Neuronal stem cell (in vitro differentiated cells): ENCODE measurements around the gene CTCF.
A peak's percentile ranks its signal among the peaks of the same experiment; 100 is the strongest.

ENCODE experiments used
- DNase-seq: peaks from one replicate; pipeline ENCODE4 v3.0.0-alpha.2; 2013; ENCODE audit warnings: low spot score
- H2AFZ ChIP-seq: one replicate; pipeline ENCODE4 v1.6.1; 2013; ENCODE audit warnings: mild to moderate bottlenecking, low read length, inconsistent platforms
- H2AK5ac ChIP-seq: 2 replicates; pipeline ENCODE4 v1.6.1; 2013; ENCODE audit warnings: low read depth, mild to moderate bottlenecking, inconsistent platforms, low read length, moderate library complexity, mixed read lengths
- H2BK120ac ChIP-seq: 2 replicates; pipeline ENCODE4 v1.6.1; 2013; ENCODE audit warnings: low read depth, mild to moderate bottlenecking, inconsistent platforms, low read length, moderate library complexity, mixed read lengths
- H2BK12ac ChIP-seq: one replicate; pipeline ENCODE4 v1.6.1; 2013; ENCODE audit warnings: low read length, inconsistent platforms
- H2BK15ac ChIP-seq: 2 replicates; pipeline ENCODE4 v1.6.1; 2013; ENCODE audit warnings: mild to moderate bottlenecking, low read length, inconsistent platforms, mixed read lengths
- H2BK5ac ChIP-seq: one replicate; pipeline ENCODE4 v1.6.1; 2013; ENCODE audit warnings: inconsistent platforms, mild to moderate bottlenecking, low read length, moderate library complexity
- H3K14ac ChIP-seq: one replicate; pipeline ENCODE4 v1.6.1; 2013; ENCODE audit warnings: low read length, inconsistent platforms
- H3K18ac ChIP-seq: 2 replicates; pipeline ENCODE4 v1.6.1; 2013; ENCODE audit warnings: low read length, inconsistent platforms
- H3K23ac ChIP-seq: 2 replicates; pipeline ENCODE4 v1.6.1; 2013; ENCODE audit warnings: low read depth, mild to moderate bottlenecking, mixed read lengths, low read length, inconsistent platforms; ENCODE audit not compliant: poor library complexity
- H3K27ac ChIP-seq: replicated peaks from 3 replicates; pipeline ENCODE4 v1.5.1; 2013; ENCODE audit warnings: low read length, inconsistent platforms
- H3K27me3 ChIP-seq, 3 experiments: 2 replicates each; pipeline ENCODE4 v1.6.1; 2013; ENCODE audit warnings: low read length in 3 of 3, mild to moderate bottlenecking in 2 of 3, inconsistent platforms in 1 of 3, low read depth in 1 of 3, mixed read lengths in 1 of 3, moderate library complexity in 1 of 3; ENCODE audit not compliant: control insufficient read depth in 3 of 3, insufficient read depth in 3 of 3
- H3K36me3 ChIP-seq, 2 donors: replicated peaks in 1 of 2; 2 replicates each; pipeline ENCODE4 v1.6.1; 2013; ENCODE audit warnings: low read length in 2 of 2; ENCODE audit not compliant: control insufficient read depth in 2 of 2, insufficient read depth in 2 of 2
- H3K4ac ChIP-seq: 2 replicates; pipeline ENCODE4 v1.6.1; 2013; ENCODE audit warnings: inconsistent platforms, mild to moderate bottlenecking, low read length, moderate library complexity
- H3K4me1 ChIP-seq, 2 donors: 1 replicate in 1 of 2; 2 replicates in 1 of 2; pipeline ENCODE4 v1.6.1; 2013; ENCODE audit warnings: low read length in 2 of 2, low read depth in 1 of 2; ENCODE audit not compliant: control insufficient read depth in 2 of 2, insufficient read depth in 1 of 2
- H3K4me2 ChIP-seq: one replicate; pipeline ENCODE4 v1.6.1; 2013; ENCODE audit warnings: mild to moderate bottlenecking, low read length, inconsistent platforms; ENCODE audit not compliant: insufficient read depth, poor library complexity, severe bottlenecking
- H3K4me3 ChIP-seq, 2 donors: 2 replicates each; pipeline ENCODE4 v1.5.1; 2013; ENCODE audit warnings: low read length in 2 of 2, mild to moderate bottlenecking in 2 of 2, inconsistent platforms in 1 of 2, moderate library complexity in 1 of 2
- H3K79me1 ChIP-seq: one replicate; pipeline ENCODE4 v1.6.1; 2013; ENCODE audit warnings: low read depth, mild to moderate bottlenecking, inconsistent platforms, low read length, moderate library complexity
- H3K9ac ChIP-seq: one replicate; pipeline ENCODE4 v1.6.1; 2013; ENCODE audit warnings: mild to moderate bottlenecking, low read depth, low read length, inconsistent platforms; ENCODE audit not compliant: poor library complexity
- H3K9me3 ChIP-seq, 2 donors: replicated peaks in 1 of 2; 2 replicates each; pipeline versions ENCODE3 to v1.6.1; 2013; ENCODE audit warnings: low read length in 2 of 2, mild to moderate bottlenecking in 2 of 2, inconsistent platforms in 1 of 2, low read depth in 1 of 2, mixed read lengths in 1 of 2, moderate library complexity in 1 of 2; ENCODE audit not compliant: control insufficient read depth in 2 of 2, insufficient read depth in 1 of 2
- H4K8ac ChIP-seq: one replicate; pipeline ENCODE4 v1.6.1; 2013; ENCODE audit warnings: low read depth, mild to moderate bottlenecking, inconsistent platforms, low read length, moderate library complexity
- H4K91ac ChIP-seq: one replicate; pipeline ENCODE4 v1.6.1; 2013; ENCODE audit warnings: low read length, low read depth, mild to moderate bottlenecking, inconsistent platforms; ENCODE audit not compliant: poor library complexity
- WGBS, 2 donors: extraction: QIAGEN DNeasy Blood & Tissue Kit; methylation state at CpG; one replicate each; pipeline ENCODE4 v1.1.7; 2013; ENCODE audit warnings: missing lambda C conversion rate in 2 of 2, mixed read lengths in 1 of 2; ENCODE audit not compliant: insufficient read length in 2 of 2, insufficient replicate concordance in 1 of 2; ENCODE audit errors: extremely low coverage in 2 of 2; 5-methylcytosine and 5-hydroxymethylcytosine counted together

CTCF gene

GRCh38 chr16:67664258-67664657, 101.9 kb downstream of the CTCF start:
- Histone ChIP-seq H2AK5ac (no peak overlapping the region), H3K14ac (no peak overlapping the region), H2BK12ac (no peak overlapping the region), H3K9ac (no peak overlapping the region), H4K8ac (no peak overlapping the region), H3K27me3 (peaks cover 0 to 2% (median 0%) of the 10 kb centered on the region in 3 experiments), H2BK120ac (no peak overlapping the region), H3K4me3 (no peak overlapping the region), H3K36me3 (peaks cover 11 to 37% of the 10 kb centered on the region in 2 donors), H3K9me3 (no peaks in the 10 kb centered on the region), H2BK5ac (no peak overlapping the region), H3K4ac (no peak overlapping the region), H3K4me2 (no peak overlapping the region), H4K91ac (no peak overlapping the region), H3K4me1 (peaks cover 14 to 25% of the 10 kb centered on the region in 2 donors), H3K18ac (no peak overlapping the region), H3K23ac (no peak overlapping the region), H2BK15ac (no peak overlapping the region), H3K27ac (no peak overlapping the region), H3K79me1 (peaks cover 9% of the 10 kb centered on the region), H2AFZ (no peak overlapping the region)
- no CpG with 5 or more reads among the region's 4 CpGs for WGBS, 2 donors
- DNase-seq, result no peak

- no peak overlapping the region for H2BK15ac ChIP-seq
- H3K9me3 ChIP-seq, result no peaks in the 10 kb centered on the region
- no peak overlapping the region for H3K4me3 ChIP-seq
- H3K27ac ChIP-seq, result no peak overlapping the region
- H4K91ac ChIP-seq, result no peak overlapping the region
- H3K23ac ChIP-seq, result no peak overlapping the region
- H4K8ac ChIP-seq, result no peak overlapping the region
- no CpG with 5 or more reads among the region's 7 CpGs for WGBS, 2 donors
- H3K18ac ChIP-seq, result no peak overlapping the region
- no peak overlapping the region for H2AFZ ChIP-seq
- H2AK5ac ChIP-seq, result no peak overlapping the region
- H3K36me3 ChIP-seq, result peaks cover 11 to 37% of the 10 kb centered on the region in 2 donors
- no peak overlapping the region for H3K4me2 ChIP-seq
- peaks cover 4% of the 10 kb centered on the region for H3K79me1 ChIP-seq
- H2BK12ac ChIP-seq, result no peak overlapping the region
- no peak overlapping the region for H3K9ac ChIP-seq
- peaks cover 0 to 2% (median 0%) of the 10 kb centered on the region in 3 experiments for H3K27me3 ChIP-seq
- no peak overlapping the region for H2BK120ac ChIP-seq
- no peak for DNase-seq
- no peak overlapping the region for H2BK5ac ChIP-seq
- H3K4ac ChIP-seq, result no peak overlapping the region
- H3K4me1 ChIP-seq, result peaks cover 12 to 22% of the 10 kb centered on the region in 2 donors
- H3K14ac ChIP-seq, result no peak overlapping the region
These were observed 102.5 kb downstream of the CTCF start for GRCh38 chr16:67664871-67665270.

- H3K4me3 ChIP-seq, result peak overlapping the region; percentile 51 to 87
- H3K9me3 ChIP-seq, result no peaks in the 10 kb centered on the region
- no peak overlapping the region for H2AK5ac ChIP-seq
- H2AFZ ChIP-seq, result peak overlapping the region; percentile 96
- no peak overlapping the region for H4K8ac ChIP-seq
- H3K27ac ChIP-seq, result no peak overlapping the region
- H3K79me1 ChIP-seq, result peaks cover 2% of the 10 kb centered on the region
- no peak overlapping the region for H3K4ac ChIP-seq
- H3K4me2 ChIP-seq, result peak overlapping the region; percentile 99
- H3K36me3 ChIP-seq, result peaks cover 11 to 37% of the 10 kb centered on the region in 2 donors
- H3K9ac ChIP-seq, result no peak overlapping the region
- no CpG with 5 or more reads among the region's 5 CpGs for WGBS, 2 donors
- no peak overlapping the region for H3K23ac ChIP-seq
- no peak overlapping the region for H2BK5ac ChIP-seq
- peaks cover 0 to 2% (median 0%) of the 10 kb centered on the region in 3 experiments for H3K27me3 ChIP-seq
- no peak for DNase-seq
- no peak overlapping the region for H3K14ac ChIP-seq
- H3K18ac ChIP-seq, result no peak overlapping the region
- H3K4me1 ChIP-seq, result peaks cover 12 to 22% of the 10 kb centered on the region in 2 donors
- H4K91ac ChIP-seq, result no peak overlapping the region
- H2BK120ac ChIP-seq, result no peak overlapping the region
- H2BK12ac ChIP-seq, result no peak overlapping the region
- no peak overlapping the region for H2BK15ac ChIP-seq
These were observed 103.3 kb downstream of the CTCF start for GRCh38 chr16:67665598-67665997.

GRCh38 chr16:67666032-67666551, 103.8 kb downstream of the CTCF start:
- H2BK15ac ChIP-seq, result no peak overlapping the region
- peak overlapping the region; percentile 89 for H2AK5ac ChIP-seq
- peaks cover 0 to 2% (median 0%) of the 10 kb centered on the region in 3 experiments for H3K27me3 ChIP-seq
- no peak overlapping the region for H3K27ac ChIP-seq
- no peak overlapping the region for H2BK5ac ChIP-seq
- no peak overlapping the region for H2BK12ac ChIP-seq
- H3K14ac ChIP-seq, result no peak overlapping the region
- no peak for DNase-seq
- peaks cover 11 to 37% of the 10 kb centered on the region in 2 donors for H3K36me3 ChIP-seq
- peak overlapping the region; percentile 99 for H3K4me2 ChIP-seq
- H3K23ac ChIP-seq, result peak overlapping the region; percentile 50
- H2AFZ ChIP-seq, result peak overlapping the region; percentile 96
- WGBS, 2 donors, result no CpG with 5 or more reads among the region's 46 CpGs
- H3K4me1 ChIP-seq, result peaks cover 12 to 22% of the 10 kb centered on the region in 2 donors
- peaks cover 2% of the 10 kb centered on the region for H3K79me1 ChIP-seq
- peak overlapping the region; percentile 81 for H3K18ac ChIP-seq
- peak overlapping the region; percentile 51 to 87 for H3K4me3 ChIP-seq
- peak overlapping the region; percentile 93 for H3K9ac ChIP-seq
- H2BK120ac ChIP-seq, result no peak overlapping the region
- no peaks in the 10 kb centered on the region for H3K9me3 ChIP-seq
- H4K91ac ChIP-seq, result no peak overlapping the region
- no peak overlapping the region for H4K8ac ChIP-seq
- no peak overlapping the region for H3K4ac ChIP-seq
